ENCODE measurements around the gene RIC3.

Gene RIC3

DNA sequence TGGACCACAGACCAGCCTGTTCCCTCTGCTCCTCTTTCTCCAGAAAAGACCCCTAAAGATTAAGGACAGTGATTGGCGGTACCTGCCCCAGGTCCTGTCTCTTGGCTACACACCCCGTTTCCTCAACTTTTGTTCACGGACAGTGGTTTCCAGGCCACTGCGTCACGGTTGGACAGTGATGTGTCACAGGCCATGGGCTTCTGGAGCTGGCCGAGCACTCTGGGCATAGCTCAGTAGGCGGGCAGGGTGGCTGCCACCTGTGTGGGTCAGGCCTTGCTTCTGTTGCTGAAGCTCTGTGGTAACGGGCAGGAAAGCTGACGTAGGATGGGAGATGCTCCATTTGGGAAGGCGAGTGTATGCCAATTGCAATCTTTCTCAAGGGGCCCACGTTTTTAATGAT, 74.2 kb downstream of the RIC3 start:
- no peaks in the 10 kb centered on the region for H3K36me3 ChIP-seq (ENCODE audit: insufficient read depth, low read length)
- no peak overlapping the region for H3K4me3 ChIP-seq (ENCODE audit: low read length)
- no peaks in the 10 kb centered on the region for H3K27me3 ChIP-seq (ENCODE audit: control insufficient read depth, insufficient read depth, low read length)
- peaks cover 11% of the 10 kb centered on the region for H3K4me1 ChIP-seq (ENCODE audit: control insufficient read depth, insufficient read depth, low read length)
- H3K9ac ChIP-seq (ENCODE audit: low read depth, low read length) = no peak overlapping the region
- H3K4me2 ChIP-seq (ENCODE audit: low read length) = no peak overlapping the region
- H3K9me3 ChIP-seq (replicated peaks; ENCODE audit: low read length) = no peaks in the 10 kb centered on the region

GRCh38 chr11:8093931-8094575, 74.8 kb downstream of the RIC3 start:
- H3K9me3 ChIP-seq (replicated peaks; ENCODE audit: low read length) = no peaks in the 10 kb centered on the region
- H3K4me2 ChIP-seq (ENCODE audit: low read length) = no peak overlapping the region
- H3K27me3 ChIP-seq (ENCODE audit: control insufficient read depth, insufficient read depth, low read length) = no peaks in the 10 kb centered on the region
- no peaks in the 10 kb centered on the region for H3K36me3 ChIP-seq (ENCODE audit: insufficient read depth, low read length)
- H3K4me1 ChIP-seq (ENCODE audit: control insufficient read depth, insufficient read depth, low read length) = peaks cover 11% of the 10 kb centered on the region
- no peak overlapping the region for H3K4me3 ChIP-seq (ENCODE audit: low read length)
- H3K9ac ChIP-seq (ENCODE audit: low read depth, low read length) = no peak overlapping the region

DNA sequence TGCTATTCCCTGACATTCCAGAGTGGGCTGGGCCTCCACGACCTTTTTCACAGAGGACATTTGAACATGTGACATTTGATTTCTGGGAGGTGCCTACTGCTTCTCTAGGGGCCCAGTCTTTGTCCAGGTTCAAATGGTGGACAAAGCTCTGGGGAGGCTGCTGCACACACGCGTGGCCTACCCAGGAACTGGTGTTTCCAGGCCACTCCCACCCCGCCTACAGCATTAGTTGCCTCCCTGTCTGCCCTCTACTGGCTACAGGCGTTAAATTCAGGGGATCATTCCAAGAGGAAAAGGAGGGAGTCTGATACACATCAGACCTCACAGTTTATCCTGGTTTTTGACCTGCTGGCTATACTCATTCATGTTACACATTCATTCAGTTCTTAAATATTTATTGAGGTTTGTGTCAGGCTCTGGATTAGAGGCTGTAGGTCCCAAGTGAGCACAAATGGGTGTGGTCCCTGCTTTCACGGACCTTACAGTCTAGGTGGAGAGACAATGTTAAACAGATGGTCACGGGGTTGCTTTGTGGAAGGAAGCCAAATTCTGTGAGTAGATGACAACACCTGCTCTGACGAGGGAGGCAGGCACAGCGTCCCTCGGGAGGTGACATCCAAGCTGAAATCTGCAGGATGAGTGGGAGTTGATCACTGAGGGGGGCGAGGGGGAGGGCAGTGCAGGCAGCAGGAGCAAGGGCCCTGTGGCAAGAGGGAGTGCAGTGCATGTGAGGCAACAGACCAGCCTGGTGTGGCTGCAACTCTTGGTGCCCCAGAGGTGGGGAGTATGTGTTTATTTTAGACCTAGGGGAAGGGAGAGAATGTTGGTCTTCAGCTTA, 76.0 kb downstream of the RIC3 start:
- Histone ChIP-seq H3K4me2 (ENCODE audit: low read length) (peak overlapping the region; percentile 19), H3K9me3 (replicated peaks; ENCODE audit: low read length) (no peaks in the 10 kb centered on the region)

GRCh38 chr11:8091721-8092120, 77.1 kb downstream of the RIC3 start:
- H3K9me3 ChIP-seq (replicated peaks; ENCODE audit: low read length) = no peaks in the 10 kb centered on the region
- H3K4me3 ChIP-seq (ENCODE audit: low read length) = no peak overlapping the region
- H3K4me1 ChIP-seq (ENCODE audit: control insufficient read depth, insufficient read depth, low read length) = no peaks in the 10 kb centered on the region
- H3K9ac ChIP-seq (ENCODE audit: low read depth, low read length) = no peak overlapping the region
- no peak overlapping the region for H3K4me2 ChIP-seq (ENCODE audit: low read length)
- no peaks in the 10 kb centered on the region for H3K27me3 ChIP-seq (ENCODE audit: control insufficient read depth, insufficient read depth, low read length)
- no peaks in the 10 kb centered on the region for H3K36me3 ChIP-seq (ENCODE audit: insufficient read depth, low read length)

More for the DNA sequence above, 76.0 kb downstream of the RIC3 start:
- H3K4me3 ChIP-seq (ENCODE audit: low read length) = no peak overlapping the region
- no peaks in the 10 kb centered on the region for H3K27me3 ChIP-seq (ENCODE audit: control insufficient read depth, insufficient read depth, low read length)
- no peaks in the 10 kb centered on the region for H3K36me3 ChIP-seq (ENCODE audit: insufficient read depth, low read length)
- peaks cover under 1% of the 10 kb centered on the region for H3K4me1 ChIP-seq (ENCODE audit: control insufficient read depth, insufficient read depth, low read length)
- H3K9ac ChIP-seq (ENCODE audit: low read depth, low read length) = no peak overlapping the region

DNA sequence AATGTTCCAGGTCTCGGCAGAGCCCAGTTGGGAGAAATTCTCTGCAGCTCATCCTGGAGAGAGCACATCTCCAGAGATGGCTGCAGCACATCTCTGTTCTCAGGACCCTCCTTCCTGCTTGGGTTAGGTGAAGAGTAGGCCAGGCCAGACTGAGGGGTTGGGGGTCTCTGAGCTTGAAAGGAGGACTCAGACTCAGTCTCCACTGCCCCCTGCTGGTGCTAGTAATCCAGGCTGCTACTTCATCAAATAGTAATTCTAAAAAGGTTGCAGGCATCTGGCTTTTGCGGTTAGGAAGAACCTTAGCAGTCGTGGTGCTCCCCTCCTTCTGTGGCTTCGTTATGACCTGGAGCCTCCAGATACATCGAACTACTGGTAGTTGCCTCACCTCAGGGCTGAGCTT, 78.1 kb downstream of the RIC3 start:
- Histone ChIP-seq H3K4me2 (ENCODE audit: low read length) (no peak overlapping the region), H3K36me3 (ENCODE audit: insufficient read depth, low read length) (no peaks in the 10 kb centered on the region), H3K27me3 (ENCODE audit: control insufficient read depth, insufficient read depth, low read length) (no peaks in the 10 kb centered on the region), H3K4me3 (ENCODE audit: low read length) (no peak overlapping the region), H3K9ac (ENCODE audit: low read depth, low read length) (no peak overlapping the region), H3K4me1 (ENCODE audit: control insufficient read depth, insufficient read depth, low read length) (no peaks in the 10 kb centered on the region), H3K9me3 (replicated peaks; ENCODE audit: low read length) (no peaks in the 10 kb centered on the region)

DNA sequence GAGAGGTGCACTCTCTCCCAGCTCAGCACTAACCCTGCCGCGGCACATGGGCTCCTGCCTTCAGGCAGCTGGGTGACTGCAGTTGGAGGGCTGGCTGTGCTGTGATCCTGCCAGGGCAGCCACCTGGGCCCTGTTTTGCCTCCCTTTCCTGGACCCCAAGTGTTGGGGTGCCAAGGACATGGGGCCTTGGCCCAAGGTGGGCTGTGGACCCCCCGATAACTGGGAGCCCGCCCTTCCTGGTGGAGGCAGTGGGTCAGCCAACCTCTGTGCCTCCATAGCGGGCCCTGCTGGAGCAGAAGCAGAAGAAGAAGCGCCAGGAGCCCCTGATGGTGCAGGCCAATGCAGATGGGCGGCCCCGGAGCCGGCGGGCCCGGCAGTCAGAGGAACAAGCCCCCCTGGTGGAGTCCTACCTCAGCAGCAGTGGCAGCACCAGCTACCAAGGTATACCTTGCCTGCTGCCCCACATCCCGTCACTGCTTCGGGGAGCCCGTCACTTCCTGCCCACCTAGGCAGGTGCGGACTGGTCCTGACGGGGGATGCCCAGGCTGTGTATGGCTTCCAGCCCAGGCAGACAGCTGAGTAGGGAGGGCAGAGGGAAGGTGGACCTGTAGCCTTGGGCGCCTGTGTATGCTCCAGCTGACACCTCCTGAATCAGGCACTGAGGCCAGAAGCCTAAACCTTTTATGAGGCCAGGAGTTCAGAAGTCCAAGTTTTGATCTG, 78.9 kb downstream of the RIC3 start:
- Histone ChIP-seq H3K4me3 (ENCODE audit: low read length) (no peak overlapping the region), H3K36me3 (ENCODE audit: insufficient read depth, low read length) (no peaks in the 10 kb centered on the region), H3K9ac (ENCODE audit: low read depth, low read length) (no peak overlapping the region), H3K4me2 (ENCODE audit: low read length) (no peak overlapping the region), H3K9me3 (replicated peaks; ENCODE audit: low read length) (no peaks in the 10 kb centered on the region), H3K27me3 (ENCODE audit: control insufficient read depth, insufficient read depth, low read length) (peaks cover 4% of the 10 kb centered on the region), H3K4me1 (ENCODE audit: control insufficient read depth, insufficient read depth, low read length) (no peaks in the 10 kb centered on the region)

GRCh38 chr11:8087756-8088155, 81.1 kb downstream of the RIC3 start:
- H3K4me1 ChIP-seq (ENCODE audit: control insufficient read depth, insufficient read depth, low read length) = no peaks in the 10 kb centered on the region
- H3K4me2 ChIP-seq (ENCODE audit: low read length) = no peak overlapping the region
- no peaks in the 10 kb centered on the region for H3K9me3 ChIP-seq (replicated peaks; ENCODE audit: low read length)

DNA sequence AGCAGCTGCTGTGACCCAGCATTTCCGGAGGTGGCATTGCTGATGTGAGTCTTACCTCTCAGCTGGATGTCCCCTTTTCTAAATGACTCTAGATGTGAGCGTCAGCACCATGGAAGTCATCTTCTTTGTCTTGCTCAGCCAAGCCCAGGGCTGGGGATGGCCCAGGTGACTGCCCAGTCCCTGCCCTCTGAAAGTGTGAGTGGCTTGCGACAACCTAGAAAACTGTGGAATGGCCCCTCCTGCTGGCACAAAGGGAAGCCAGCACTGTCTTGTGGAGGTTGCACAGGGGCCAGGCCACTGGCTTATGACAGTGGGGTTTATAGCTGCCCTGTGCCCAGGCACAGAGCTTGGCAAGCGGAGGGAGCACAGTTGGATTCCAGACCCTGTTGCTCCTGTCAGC, 81.6 kb downstream of the RIC3 start:
- Histone ChIP-seq H3K9me3 (replicated peaks; ENCODE audit: low read length) (no peaks in the 10 kb centered on the region), H3K4me1 (ENCODE audit: control insufficient read depth, insufficient read depth, low read length) (no peaks in the 10 kb centered on the region), H3K9ac (ENCODE audit: low read depth, low read length) (no peak overlapping the region), H3K4me3 (ENCODE audit: low read length) (no peak overlapping the region), H3K36me3 (ENCODE audit: insufficient read depth, low read length) (no peaks in the 10 kb centered on the region), H3K4me2 (ENCODE audit: low read length) (no peak overlapping the region), H3K27me3 (ENCODE audit: control insufficient read depth, insufficient read depth, low read length) (peaks cover 4% of the 10 kb centered on the region)

More at GRCh38 chr11:8087756-8088155, 81.1 kb downstream of the RIC3 start:
- H3K9ac ChIP-seq (ENCODE audit: low read depth, low read length) = no peak overlapping the region
- H3K27me3 ChIP-seq (ENCODE audit: control insufficient read depth, insufficient read depth, low read length) = peaks cover 4% of the 10 kb centered on the region
- H3K4me3 ChIP-seq (ENCODE audit: low read length) = no peak overlapping the region
- H3K36me3 ChIP-seq (ENCODE audit: insufficient read depth, low read length) = no peaks in the 10 kb centered on the region

- no peak overlapping the region for H3K4me2 ChIP-seq (ENCODE audit: low read length)
- H3K36me3 ChIP-seq (ENCODE audit: insufficient read depth, low read length) = no peaks in the 10 kb centered on the region
- H3K4me3 ChIP-seq (ENCODE audit: low read length) = no peak overlapping the region
- no peak overlapping the region for H3K9ac ChIP-seq (ENCODE audit: low read depth, low read length)
- peaks cover 9% of the 10 kb centered on the region for H3K27me3 ChIP-seq (ENCODE audit: control insufficient read depth, insufficient read depth, low read length)
- H3K4me1 ChIP-seq (ENCODE audit: control insufficient read depth, insufficient read depth, low read length) = peaks cover 5% of the 10 kb centered on the region
- no peaks in the 10 kb centered on the region for H3K9me3 ChIP-seq (replicated peaks; ENCODE audit: low read length)
These were observed 82.3 kb downstream of the RIC3 start for GRCh38 chr11:8086571-8086970.

- Histone ChIP-seq H3K4me1 (ENCODE audit: control insufficient read depth, insufficient read depth, low read length) (peaks cover 7% of the 10 kb centered on the region), H3K9ac (ENCODE audit: low read depth, low read length) (no peak overlapping the region), H3K36me3 (ENCODE audit: insufficient read depth, low read length) (no peaks in the 10 kb centered on the region), H3K27me3 (ENCODE audit: control insufficient read depth, insufficient read depth, low read length) (peaks cover 9% of the 10 kb centered on the region), H3K9me3 (replicated peaks; ENCODE audit: low read length) (no peaks in the 10 kb centered on the region), H3K4me3 (ENCODE audit: low read length) (no peak overlapping the region), H3K4me2 (ENCODE audit: low read length) (no peak overlapping the region)
These were observed 82.8 kb downstream of the RIC3 start for GRCh38 chr11:8086001-8086479.

DNA sequence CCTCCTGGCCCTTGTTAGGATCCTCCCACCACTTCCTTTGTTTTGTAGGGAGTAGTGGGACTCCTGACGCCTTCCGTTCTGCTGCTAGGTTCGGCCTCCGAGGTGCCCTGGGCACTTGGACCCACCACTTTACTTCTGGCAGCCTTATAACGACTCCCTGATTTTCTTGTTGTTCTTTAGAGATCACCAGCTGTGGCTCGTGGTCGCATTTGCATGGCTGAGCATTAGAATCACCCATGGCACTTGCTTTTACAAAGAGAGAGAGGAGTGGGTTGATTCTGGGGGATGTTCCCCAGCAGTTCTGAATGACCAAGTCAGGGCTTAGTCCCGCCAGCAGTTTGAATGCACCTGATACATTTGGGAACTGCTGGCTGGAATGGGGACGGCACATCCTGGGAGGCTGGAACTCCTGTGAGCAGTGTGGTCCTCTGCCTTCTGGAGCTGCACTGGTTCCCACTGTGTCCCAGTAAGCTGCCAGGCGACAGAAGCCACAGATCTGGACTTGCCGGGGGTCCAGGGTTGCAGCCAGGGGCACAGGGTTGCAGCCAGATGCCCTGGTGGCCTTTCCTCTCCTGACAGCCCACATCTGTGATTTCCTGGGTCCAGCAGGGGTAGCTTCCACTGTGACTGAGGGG, 83.7 kb downstream of the RIC3 start:
- no peak overlapping the region for H3K4me3 ChIP-seq (ENCODE audit: low read length)

More for the DNA sequence above, 83.7 kb downstream of the RIC3 start:
- Histone ChIP-seq H3K4me1 (ENCODE audit: control insufficient read depth, insufficient read depth, low read length) (peaks cover 11% of the 10 kb centered on the region), H3K36me3 (ENCODE audit: insufficient read depth, low read length) (no peaks in the 10 kb centered on the region), H3K27me3 (ENCODE audit: control insufficient read depth, insufficient read depth, low read length) (peaks cover 15% of the 10 kb centered on the region), H3K4me2 (ENCODE audit: low read length) (no peak overlapping the region), H3K9ac (ENCODE audit: low read depth, low read length) (no peak overlapping the region), H3K9me3 (replicated peaks; ENCODE audit: low read length) (no peaks in the 10 kb centered on the region)
